ENCODE results near the gene BCL11B.

The BCL11B gene

DNA sequence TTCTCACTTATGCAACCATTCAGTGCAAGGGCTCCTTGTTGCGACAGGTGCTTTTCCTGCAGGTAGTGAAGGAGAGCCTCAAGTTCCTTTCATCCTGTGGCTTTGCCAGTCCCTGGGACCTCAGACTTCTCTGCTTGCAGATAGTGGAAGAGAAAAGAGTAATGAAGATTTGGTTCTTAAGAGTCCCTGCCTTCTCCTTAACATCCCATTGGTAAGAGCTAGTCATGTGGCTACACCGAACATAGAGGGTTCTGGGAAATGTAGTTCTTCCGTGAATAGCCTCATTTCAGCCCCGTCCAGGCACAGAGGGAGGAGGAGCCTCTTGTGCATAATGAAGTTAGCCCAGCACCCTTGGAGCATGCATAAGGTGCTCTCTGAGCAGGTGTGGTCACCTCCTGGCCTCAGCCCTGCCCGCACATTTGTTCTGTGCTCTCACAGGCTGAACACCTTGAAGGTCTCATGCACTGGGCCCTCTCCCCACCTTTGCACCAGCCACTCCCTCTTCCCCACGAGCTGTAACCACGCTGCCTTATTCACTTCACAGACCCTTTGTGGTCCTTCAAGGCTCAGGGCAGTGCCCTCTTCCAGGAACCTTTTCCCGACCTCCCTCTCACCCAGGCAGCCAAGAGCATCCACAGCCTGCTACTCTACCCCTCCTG, 134.0 kb downstream of the BCL11B start:
- no peak overlapping the region for H3K4me3 ChIP-seq (replicated peaks; ENCODE audit: low read depth, low read length)
- DNase-seq (ENCODE audit: low read depth): no peak
- TF ChIP-seq, protein P1, sequence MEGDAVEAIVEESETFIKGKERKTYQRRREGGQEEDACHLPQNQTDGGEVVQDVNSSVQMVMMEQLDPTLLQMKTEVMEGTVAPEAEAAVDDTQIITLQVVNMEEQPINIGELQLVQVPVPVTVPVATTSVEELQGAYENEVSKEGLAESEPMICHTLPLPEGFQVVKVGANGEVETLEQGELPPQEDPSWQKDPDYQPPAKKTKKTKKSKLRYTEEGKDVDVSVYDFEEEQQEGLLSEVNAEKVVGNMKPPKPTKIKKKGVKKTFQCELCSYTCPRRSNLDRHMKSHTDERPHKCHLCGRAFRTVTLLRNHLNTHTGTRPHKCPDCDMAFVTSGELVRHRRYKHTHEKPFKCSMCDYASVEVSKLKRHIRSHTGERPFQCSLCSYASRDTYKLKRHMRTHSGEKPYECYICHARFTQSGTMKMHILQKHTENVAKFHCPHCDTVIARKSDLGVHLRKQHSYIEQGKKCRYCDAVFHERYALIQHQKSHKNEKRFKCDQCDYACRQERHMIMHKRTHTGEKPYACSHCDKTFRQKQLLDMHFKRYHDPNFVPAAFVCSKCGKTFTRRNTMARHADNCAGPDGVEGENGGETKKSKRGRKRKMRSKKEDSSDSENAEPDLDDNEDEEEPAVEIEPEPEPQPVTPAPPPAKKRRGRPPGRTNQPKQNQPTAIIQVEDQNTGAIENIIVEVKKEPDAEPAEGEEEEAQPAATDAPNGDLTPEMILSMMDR (IDR thresholded peaks at IDR 0.05; ENCODE audit: low read length, missing control alignments): no peak

DNA sequence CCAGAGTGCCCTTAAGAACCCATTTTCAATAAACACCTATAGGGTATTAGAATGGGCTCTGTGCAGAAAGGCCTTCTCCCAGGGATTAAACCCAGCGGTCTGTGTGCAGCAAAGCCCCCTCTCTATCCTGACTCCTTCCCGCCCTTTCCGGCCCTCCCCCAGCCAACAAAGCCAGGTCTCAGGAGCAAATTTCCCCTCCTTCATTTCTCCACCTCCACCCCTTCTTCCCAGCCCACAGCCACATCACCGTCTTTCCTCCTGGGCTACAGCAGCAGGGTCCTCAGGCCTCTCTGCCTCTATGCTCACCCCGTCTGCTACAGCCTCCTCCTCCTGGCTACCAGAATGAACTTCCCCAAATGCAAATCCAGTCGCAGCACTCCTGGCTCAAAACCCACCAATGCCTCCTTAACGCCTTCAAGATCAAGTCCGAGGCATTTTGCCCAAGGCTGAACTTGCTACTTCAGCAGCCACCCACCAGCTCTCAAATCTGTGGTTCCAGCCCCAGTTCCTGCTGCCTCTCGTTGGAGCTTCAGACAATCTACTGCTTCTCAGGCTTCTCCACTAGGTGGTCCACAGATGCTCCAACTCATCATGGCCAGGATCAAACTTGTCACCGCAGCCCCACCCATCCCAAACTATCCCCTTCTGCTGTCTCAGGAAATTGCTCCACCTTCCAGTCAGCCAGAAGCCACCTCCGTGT, 134.8 kb downstream of the BCL11B start:
- no peak for DNase-seq (ENCODE audit: low read depth)
- no peak overlapping the region for H3K4me3 ChIP-seq (replicated peaks; ENCODE audit: low read depth, low read length)
- TF ChIP-seq, protein P1 (IDR thresholded peaks at IDR 0.05; ENCODE audit: low read length, missing control alignments): no peak

DNA sequence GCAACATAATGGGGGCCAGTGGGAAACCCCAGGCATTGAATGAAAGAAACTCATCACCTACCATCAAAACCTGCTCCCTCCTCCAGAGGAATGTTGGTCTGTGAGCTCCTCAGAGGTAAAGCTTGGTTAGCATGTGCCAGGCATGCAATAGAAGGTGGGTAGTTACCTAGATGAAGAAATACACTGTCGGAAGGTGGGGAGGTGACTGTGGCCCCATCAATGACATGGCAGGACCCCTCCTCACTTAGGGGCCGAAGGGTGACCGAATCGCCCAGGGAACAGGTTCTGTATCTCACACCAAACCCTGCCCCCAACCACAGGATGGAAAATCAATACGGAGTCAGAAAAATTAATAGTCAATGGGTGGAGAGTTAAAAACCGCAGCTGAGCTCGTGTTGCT, 135.6 kb downstream of the BCL11B start:
- no peak overlapping the region for H3K4me3 ChIP-seq (replicated peaks; ENCODE audit: low read depth, low read length)
- no peak for DNase-seq (ENCODE audit: low read depth)
- TF ChIP-seq, protein P1 (IDR thresholded peaks at IDR 0.05; ENCODE audit: low read length, missing control alignments): no peak

DNA sequence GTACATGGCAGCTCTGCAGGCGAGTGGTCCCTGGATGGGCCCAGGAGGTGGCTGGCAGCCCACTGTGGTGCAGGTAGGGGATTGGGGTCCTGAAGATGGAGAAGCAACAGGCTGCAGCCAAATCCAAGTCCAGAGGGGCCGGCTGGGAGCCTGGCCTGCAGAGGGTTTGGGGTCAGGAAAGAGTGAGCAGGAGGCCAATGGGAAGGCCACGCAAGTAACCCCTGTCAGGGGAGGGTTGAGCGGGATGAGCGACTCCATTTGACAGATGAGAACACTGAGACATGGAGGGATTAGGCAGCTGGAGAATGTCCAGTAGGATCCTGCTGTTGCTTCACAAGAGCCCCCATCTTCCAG, 136.0 kb downstream of the BCL11B start:
- TF ChIP-seq, protein P1 (IDR thresholded peaks at IDR 0.05; ENCODE audit: low read length, missing control alignments): no peak
- no peak overlapping the region for H3K4me3 ChIP-seq (replicated peaks; ENCODE audit: low read depth, low read length)
- DNase-seq (ENCODE audit: low read depth): no peak

DNA sequence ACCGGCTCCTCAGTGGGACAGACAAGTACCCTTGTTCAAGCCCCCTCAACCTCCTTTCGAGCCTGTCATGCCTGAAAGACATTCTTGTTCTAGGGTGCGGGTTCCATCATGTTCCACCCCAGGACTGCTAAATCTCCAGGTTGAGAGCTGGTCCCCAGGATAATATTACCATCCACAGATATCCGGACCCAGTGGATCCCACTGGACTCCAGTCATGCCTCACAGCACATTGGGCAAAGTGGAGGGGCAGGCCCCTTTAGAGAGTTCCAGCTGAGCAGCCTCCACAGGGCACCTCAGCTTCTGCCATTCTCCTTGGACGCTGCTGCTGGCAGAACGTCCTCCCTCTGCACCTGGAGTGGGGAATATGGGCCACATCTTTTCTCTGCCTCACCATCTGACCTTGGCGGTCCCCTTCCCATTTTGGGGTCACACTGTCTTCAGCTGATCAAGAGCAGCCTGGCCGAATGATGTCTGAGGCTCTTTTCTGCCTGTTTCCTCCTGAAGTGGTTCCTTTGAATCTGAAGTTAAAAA, 137.4 kb downstream of the BCL11B start:
- no peak overlapping the region for H3K4me3 ChIP-seq (replicated peaks; ENCODE audit: low read depth, low read length)
- TF ChIP-seq, protein P1 (IDR thresholded peaks at IDR 0.05; ENCODE audit: low read length, missing control alignments): no peak
- DNase-seq (ENCODE audit: low read depth): no peak

DNA sequence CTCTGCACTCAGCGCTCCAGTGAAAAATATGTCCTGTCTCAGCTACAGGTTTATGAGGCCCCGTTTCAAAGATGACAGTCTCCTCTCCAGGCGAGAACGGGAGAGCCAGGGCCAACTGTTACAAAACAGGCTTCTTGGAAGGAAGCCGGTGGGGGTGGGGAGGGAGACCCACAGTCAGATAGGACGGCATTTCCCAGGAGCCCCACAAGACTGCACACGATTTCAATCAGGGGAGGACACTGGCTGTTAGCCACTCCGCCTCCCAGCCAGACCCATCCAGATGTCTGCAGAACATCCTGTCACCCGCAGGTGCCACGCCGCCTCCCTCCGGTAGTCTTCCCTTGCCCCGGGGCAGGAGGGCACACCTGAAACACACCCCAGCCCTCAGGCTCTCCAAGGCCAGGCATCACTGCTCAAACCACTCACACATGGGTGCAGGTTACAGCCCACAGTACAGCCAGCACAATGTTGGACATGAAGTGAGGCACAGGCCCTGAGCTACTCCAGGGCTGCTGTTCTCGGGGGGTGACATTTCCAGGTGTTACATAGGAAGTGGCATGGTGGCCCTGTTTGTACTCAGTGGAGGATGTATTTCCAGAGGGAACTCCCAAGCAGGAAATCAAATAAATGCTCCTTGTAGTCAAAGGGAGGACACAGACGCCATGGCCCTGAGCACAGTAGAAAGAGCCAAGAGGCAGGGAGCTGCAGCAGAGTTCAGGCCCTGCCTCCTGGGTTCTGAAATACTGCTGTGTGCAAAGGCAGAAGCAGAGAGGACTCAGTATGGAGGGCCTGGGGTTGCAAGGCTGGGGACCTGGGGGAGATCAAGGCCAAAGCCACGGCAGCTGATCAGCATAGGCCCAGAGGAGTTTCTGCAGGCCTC, 138.1 kb downstream of the BCL11B start:
- no peak for DNase-seq (ENCODE audit: low read depth)
- TF ChIP-seq, protein P1 (IDR thresholded peaks at IDR 0.05; ENCODE audit: low read length, missing control alignments): no peak

More for the DNA sequence above, 138.1 kb downstream of the BCL11B start:
- H3K4me3 ChIP-seq (replicated peaks; ENCODE audit: low read depth, low read length): no peak overlapping the region
